Measurements from ENCODE around the gene POLR3E. TPM values are rescaled to one million over a fixed set of nuclear protein-coding genes. Genes with fewer than 3 reads are reported as not detected.

POLR3E gene
- total and polyA plus RNA-seq, 2 donors (not counting 1 experiment from before 2014, with no cell fraction given): 97.1 to 98.4 TPM

DNA sequence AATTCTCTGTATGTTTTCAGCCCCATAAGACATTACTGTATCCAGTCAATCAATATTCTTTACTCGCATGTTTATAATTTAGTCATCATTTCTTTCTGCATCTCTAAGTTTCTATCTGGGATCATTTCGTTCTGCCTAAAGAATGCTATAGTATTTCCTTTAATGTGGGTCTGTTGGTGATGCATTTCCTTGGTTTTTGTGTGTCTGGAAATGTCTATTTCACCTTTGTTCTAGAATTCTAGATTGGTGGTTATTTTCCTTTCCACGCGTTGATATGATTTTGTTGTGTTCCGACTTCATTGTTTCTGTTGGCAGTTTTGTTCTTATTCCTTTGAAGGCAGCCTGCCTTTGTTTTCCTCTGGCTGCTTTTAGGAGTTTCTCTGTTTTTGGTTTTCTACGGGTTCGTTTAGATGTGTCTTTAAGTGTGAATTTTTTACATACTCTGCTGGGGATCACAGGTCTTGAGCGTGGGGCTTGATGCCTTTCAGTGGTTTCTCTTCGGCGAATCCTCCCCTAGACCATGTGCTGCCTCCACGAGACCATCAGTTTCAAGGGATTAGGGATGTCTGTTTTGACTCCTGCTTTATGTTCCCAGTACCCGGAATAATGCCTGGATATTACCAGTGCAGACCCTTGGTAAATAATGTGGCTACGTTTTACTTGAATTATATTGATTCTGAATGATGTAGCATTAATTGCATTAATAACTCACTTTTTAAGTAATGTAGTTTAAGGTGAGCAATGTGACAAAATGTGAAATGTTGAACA is 23.5 kb downstream of the POLR3E start:
- Mint-ChIP-seq H3K9me3 (ENCODE audit: insufficient read depth) (no peaks in the 10 kb centered on the region), H3K27me3 (no peaks in the 10 kb centered on the region), H3K4me1 (no peaks in the 10 kb centered on the region), H3K27ac (no peak overlapping the region), H3K4me3 (no peak overlapping the region)
- peaks cover 0 to 87% of the 10 kb centered on the region in 2 experiments for H3K36me3 ChIP-seq (replicated peaks in 1 of 2; ENCODE audit: control extremely low read depth in 1 of 2, control insufficient read depth in 1 of 2, extremely low read depth in 1 of 2, insufficient read depth in 2 of 2, low read length in 1 of 2)
- H4K20me1 ChIP-seq (ENCODE audit: control insufficient read depth, insufficient read depth, low read length, poor library complexity, severe bottlenecking): peaks cover 33% of the 10 kb centered on the region
- no peak overlapping the region for H2AFZ ChIP-seq (ENCODE audit: insufficient read depth, low read depth, low read length, poor library complexity, severe bottlenecking)
- no peak overlapping the region for H3K4me2 ChIP-seq (replicated peaks; ENCODE audit: low read depth, low read length, poor library complexity, severe bottlenecking)
- H3K27ac ChIP-seq (ENCODE audit: low read length in 2 of 2): no peak overlapping the region
- ChIA-PET POLR2A (no interaction called here), CTCF (interaction anchor here (0.6 to 2.8 kb wide), 12 partner anchors 9 to 1164 kb away, joined by 3 to 17 read pairs (median 4); no protein-coding TSS in a partner anchor)
- H3K4me1 ChIP-seq (ENCODE audit: control insufficient read depth in 2 of 2, insufficient read depth in 2 of 2, low read length in 2 of 2): no peaks in the 10 kb centered on the region
- H3K9ac ChIP-seq (ENCODE audit: low read length): no peak overlapping the region
- H3K4me3 ChIP-seq (ENCODE audit: control extremely low read depth in 1 of 5, extremely low read depth in 1 of 5, insufficient read depth in 1 of 5, low read depth in 2 of 5, low read length in 4 of 5): no peak overlapping the region
- peaks cover 14% of the 10 kb centered on the region for H3K79me2 ChIP-seq (ENCODE audit: control insufficient read depth, insufficient read depth, low read length)
- 94% methylated on average over 6 of the region's 13 CpGs for WGBS (ENCODE audit: insufficient coverage)
- no peaks in the 10 kb centered on the region for H3K27me3 ChIP-seq (replicated peaks in 1 of 4; ENCODE audit: control extremely low read depth in 1 of 4, control insufficient read depth in 3 of 4, insufficient read depth in 4 of 4, low read length in 3 of 4)
- no peak for ATAC-seq (ENCODE audit: low read depth)
- intact Hi-C loops (cut with micrococcal nuclease): loop anchor here (2.0 to 5.0 kb wide), 2 partner anchors 54 to 1163 kb away; partner anchors contain the start of genes CDR2 and LDAF1
- DNase-seq: no peak
- TF ChIP-seq EZH2 (IDR thresholded peaks at IDR 0.05; ENCODE audit: borderline replicate concordance, insufficient read depth, low read depth, low read length, poor library complexity, severe bottlenecking): no peak
- TF ChIP-seq, protein P1, sequence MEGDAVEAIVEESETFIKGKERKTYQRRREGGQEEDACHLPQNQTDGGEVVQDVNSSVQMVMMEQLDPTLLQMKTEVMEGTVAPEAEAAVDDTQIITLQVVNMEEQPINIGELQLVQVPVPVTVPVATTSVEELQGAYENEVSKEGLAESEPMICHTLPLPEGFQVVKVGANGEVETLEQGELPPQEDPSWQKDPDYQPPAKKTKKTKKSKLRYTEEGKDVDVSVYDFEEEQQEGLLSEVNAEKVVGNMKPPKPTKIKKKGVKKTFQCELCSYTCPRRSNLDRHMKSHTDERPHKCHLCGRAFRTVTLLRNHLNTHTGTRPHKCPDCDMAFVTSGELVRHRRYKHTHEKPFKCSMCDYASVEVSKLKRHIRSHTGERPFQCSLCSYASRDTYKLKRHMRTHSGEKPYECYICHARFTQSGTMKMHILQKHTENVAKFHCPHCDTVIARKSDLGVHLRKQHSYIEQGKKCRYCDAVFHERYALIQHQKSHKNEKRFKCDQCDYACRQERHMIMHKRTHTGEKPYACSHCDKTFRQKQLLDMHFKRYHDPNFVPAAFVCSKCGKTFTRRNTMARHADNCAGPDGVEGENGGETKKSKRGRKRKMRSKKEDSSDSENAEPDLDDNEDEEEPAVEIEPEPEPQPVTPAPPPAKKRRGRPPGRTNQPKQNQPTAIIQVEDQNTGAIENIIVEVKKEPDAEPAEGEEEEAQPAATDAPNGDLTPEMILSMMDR (IDR thresholded peaks at IDR 0.05): no peak
- no peaks in the 10 kb centered on the region for H3K9me3 ChIP-seq (ENCODE audit: control extremely low read depth in 1 of 3, control insufficient read depth in 2 of 3, insufficient read depth in 1 of 3, low read length in 2 of 3)

Measured in B cell (primary cell).